Kidney tubule cell (primary cell): ENCODE data around the gene MAP10.
A peak's percentile ranks its signal among the peaks of the same experiment; 100 is the strongest.

Experiments
- DNase-seq: peaks from one replicate; pipeline ENCODE4 v3.0.0-alpha.2; 2018; ENCODE audit warnings: low spot score

The MAP10 gene

DNA sequence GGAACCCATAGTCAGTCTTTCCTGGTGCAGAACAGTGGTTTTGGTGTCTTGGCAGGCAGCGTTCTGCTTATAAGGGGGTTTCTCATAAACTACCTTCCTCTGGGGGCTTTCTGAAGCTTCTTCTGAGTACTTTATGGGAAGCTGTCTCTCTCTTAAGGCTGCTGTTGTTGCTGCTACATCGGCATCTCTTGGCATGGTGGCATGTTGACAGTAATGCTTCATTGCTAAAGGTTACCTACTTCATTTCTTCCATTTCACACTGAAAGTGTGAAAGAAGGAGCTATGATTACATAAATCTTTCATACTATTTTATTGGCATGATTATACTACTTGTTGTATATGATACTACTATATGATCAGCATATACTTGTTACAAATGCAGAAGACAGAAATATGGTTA is 6.3 kb upstream of the MAP10 start:
- DNase-seq, result no peak

GRCh38 chr1:232806186-232806510 is 932 bp downstream of the MAP10 start:
- DNase-seq, result no peak

- DNase-seq, result no peak
These were observed 5.6 kb downstream of the MAP10 start for GRCh38 chr1:232810856-232811255.

GRCh38 chr1:232812560-232812959 is 7.3 kb downstream of the MAP10 start:
- no peak for DNase-seq

DNA sequence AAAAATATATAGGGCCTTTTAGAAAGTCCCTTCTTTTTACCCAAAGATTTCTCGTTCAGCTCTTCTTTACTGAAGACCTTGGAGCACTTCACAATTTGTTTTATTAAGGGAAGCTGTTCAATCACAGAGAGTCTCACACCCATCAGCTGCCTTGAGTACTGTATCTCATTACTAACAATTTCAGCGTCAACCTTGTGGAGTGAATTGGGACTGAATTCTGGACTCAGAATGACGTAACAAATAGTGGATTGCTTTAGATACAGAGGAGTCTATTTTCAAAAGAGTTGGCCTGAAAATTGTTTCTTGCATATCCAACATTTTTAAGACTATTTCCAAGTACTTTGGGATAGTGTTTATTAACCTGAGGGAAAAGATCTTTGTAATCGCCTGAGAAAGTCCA is 7.9 kb downstream of the MAP10 start:
- DNase-seq, result no peak

DNA sequence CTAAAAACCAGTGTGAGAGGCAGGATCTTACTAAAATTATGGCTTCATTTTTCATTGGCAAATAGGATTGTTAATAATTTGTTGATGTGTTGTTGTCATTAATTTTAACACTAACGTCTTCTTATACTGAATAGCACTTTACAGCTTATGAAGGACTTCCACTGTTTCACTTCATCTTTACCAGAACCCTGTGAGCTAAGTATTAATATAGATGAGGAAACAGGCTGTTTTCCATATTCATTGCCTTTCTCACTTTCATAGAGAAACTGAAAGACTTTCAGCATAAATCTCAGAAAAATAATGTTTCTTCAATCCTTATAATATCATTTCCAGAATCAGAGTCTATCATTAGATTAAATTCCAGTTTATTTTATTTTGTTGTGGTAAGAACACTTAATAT is 8.5 kb downstream of the MAP10 start:
- no peak for DNase-seq

DNA sequence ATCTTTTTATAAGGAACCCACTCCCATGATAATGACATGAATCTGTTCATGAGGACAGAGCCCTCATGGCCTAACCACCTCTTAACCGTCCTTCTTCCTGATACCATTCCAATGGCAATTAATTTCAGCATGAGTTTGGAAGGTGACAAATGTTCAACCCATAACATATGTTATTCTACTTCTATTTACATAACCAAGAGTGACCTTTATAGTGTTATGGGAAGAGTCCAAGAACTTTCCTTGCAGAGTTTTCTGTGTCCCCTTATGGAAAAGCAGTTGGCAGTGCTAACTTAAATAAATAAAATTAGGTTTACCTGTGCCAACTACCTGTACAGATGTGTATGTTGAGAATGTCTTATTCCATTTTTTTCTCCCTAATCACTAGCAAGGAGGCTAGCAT is 11.1 kb downstream of the MAP10 start:
- no peak for DNase-seq

- DNase-seq, result no peak
These were observed 12.8 kb downstream of the MAP10 start for GRCh38 chr1:232818040-232818439.

- no peak for DNase-seq
These were observed 15.2 kb downstream of the MAP10 start for GRCh38 chr1:232820431-232820830.

GRCh38 chr1:232822530-232822929 is 17.3 kb downstream of the MAP10 start:
- no peak for DNase-seq

DNA sequence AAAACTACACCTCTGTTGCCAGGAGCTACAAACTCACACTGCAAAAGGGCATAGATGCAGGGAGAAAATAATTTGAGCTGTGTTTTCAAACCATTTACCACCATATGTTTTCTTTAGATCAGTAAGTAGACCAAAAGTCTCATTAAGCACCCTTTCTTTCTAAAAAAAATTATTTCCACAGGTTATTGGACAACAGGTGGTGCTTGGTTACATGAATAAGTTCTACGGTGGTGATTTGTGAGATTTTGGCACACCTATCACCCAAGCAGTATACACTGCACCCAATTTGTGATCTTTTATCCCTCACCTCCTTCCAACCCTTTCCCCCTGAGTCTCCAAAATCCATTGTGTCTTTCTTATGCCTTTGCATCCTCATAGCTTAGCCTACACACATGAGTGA is 21.1 kb downstream of the MAP10 start:
- DNase-seq, result no peak

GRCh38 chr1:232830661-232831060 is 25.4 kb downstream of the MAP10 start:
- no peak for DNase-seq

DNA sequence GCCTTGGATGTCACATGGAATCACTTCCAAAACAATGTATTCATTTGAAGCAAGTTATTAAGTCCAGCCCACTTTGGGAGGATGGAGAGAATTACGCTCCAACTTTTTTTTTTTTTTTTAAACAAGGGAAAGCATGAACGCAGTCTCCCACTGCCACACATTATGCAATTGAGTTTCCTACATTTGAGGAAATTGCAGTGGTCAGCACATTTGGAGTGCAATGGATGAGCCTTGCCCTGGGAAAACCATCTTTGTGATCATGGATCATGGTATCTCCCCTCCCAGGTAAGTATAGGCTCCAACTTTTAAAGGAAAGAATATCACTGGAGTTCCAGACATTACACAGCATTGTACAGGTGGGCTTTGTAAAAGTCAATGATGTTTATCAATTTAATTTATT is 26.7 kb downstream of the MAP10 start:
- no peak for DNase-seq

- no peak for DNase-seq
These were observed 28.9 kb downstream of the MAP10 start for GRCh38 chr1:232834066-232834465.

- no peak for DNase-seq
These were observed 29.9 kb downstream of the MAP10 start for GRCh38 chr1:232835166-232835565.

GRCh38 chr1:232837087-232837486 is 31.9 kb downstream of the MAP10 start:
- peak; percentile 35 for DNase-seq

DNA sequence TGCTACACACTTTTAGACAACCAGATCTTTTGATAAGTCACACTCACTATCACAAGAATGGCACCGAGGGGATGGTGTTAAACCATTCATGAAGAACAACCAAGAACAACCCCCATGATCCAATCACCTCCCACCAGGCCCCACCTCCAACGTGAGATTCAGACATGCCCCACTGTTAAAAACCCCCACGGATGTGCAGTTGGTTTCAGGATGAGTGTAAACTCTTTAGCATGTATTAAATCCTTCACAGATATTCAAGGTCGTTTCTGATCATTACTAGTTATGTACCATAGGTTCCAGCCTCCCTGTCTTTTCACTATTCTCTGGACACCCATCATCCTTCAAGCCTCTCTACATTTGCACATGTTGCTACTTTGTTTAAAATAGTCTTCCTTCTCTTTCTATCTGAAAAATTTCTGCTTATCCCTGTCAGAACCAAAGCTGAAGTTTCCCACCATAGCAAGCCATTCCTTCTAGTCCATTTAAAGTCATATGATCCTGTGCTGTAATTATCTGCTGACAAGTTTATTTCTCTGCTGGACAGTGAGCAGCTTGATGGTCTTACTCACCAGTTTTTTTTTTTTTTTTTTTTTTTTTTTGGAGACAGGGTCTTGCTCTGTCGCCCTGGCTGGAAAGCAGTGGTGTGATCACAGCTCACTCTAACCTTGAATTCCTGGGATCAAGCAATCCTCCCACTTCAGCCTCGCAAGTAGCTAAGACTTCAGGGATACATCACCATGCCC is 36.8 kb downstream of the MAP10 start:
- peak; percentile 15 for DNase-seq

- peak; percentile 96 for DNase-seq
These were observed 39.6 kb downstream of the MAP10 start for GRCh38 chr1:232844791-232845190.

DNA sequence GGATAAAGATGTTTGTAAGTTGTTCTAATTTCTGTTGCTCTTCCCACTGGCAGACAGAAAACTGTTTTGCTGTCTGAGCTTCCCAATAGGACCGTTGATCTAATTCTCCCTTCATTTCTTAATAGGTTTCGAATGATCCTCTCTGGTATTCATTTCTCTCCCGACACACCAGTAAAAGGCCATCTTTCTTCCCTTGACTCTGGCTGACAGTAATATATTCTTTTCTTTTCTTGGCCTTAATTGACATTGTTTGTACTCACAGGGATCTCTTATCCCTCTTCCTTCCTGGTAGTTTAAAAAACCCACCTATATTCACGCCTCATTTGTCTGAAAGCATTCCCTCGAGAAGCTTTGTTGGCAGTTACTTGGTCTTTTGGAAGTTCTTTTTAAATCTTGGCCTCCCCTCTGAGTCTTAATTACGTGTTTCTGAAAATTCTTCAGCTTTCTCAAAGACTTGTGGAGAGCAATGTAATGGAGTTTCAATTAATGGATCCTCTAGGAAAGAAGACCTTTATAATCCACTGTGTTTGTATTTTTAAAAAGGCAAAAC is 40.3 kb downstream of the MAP10 start:
- DNase-seq, result no peak

DNA sequence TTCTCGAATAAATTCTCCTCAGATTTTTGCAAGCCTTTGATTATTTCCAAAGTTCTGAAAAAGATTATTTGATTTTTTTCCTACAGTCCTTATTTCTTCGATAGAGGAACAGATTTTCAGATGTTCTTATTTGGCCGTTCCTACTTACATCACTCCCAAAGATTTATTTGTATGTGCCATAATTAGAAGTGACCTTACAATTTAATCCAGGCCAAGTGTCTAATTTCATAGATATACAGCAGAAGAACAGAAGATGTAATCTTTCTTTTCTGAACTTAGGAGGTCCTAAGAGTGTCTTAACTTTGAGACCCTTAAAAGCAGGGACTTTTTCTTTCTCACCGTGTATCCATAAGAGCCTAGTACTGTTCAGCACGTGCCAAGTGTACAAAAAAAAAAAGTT is 46.3 kb downstream of the MAP10 start:
- DNase-seq, result no peak

DNA sequence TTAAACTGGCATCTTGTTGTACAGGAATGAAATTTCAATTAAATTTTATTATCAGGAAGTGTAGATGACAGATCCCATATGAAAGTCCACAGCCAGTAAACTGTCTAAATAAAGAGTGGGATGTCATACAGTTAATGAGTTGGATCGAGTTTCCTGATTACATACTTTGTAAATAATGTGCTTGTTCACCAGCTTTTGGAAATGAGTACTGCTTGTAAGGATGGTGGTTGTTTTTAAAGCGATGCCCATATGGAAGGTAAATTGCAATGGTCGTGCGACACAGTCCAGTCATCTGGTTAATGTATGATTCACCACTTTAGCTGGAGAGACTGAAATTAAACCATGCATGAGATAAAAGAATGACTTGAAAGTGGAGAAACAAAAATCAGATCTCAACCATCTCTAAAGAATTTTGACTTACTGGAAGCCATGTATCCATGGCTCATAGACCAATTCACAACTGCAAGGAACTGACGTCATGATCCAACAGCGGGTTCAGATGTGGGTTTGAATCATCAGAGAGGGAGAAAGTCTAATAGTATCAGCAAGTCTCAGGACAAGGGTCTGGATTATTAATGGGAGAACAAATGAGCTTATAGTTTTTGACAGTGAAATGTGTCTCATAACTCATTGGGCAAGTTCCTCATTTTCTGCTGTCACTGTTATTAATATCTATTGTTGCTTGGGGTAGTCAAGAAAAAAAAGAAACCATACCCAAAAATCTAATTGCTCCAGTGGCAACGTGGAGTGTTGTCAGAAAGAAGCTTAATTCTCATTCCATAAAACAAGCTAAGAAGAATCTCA is 49.0 kb downstream of the MAP10 start:
- peak; percentile 99 for DNase-seq

DNA sequence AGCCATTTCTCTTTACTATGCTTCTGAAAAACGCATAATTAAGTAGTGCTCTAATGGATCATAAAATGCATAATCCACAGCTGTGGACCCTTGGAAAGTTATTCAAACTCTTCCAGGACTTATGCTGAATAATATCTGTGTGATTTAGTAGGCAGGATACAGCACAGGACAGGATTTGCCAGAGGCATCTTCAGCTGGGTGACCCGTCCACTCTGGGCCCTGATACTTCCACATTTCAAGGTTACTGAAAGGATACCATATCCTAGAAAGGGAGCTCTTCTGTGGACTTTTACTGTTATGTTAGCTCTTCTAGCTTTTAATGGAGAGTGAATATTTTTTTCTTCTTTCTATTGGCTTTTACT is 49.6 kb downstream of the MAP10 start:
- no peak for DNase-seq

- no peak for DNase-seq
These were observed 51.3 kb downstream of the MAP10 start for GRCh38 chr1:232856541-232856940.
